HEK293T (cell line): Measurements from ENCODE around the gene EID2B.

Experiments used
- ARNT ChIP-seq: fragments of 450-650 bp; IDR thresholded peaks from 2 replicates; pipeline ENCODE4 v1.6.1; 2017; ENCODE audit warnings: mild to moderate bottlenecking
- BHLHE40 ChIP-seq: fragments of 450-650 bp; IDR thresholded peaks from 2 replicates; pipeline ENCODE4 v1.6.1; 2016; ENCODE audit warnings: mild to moderate bottlenecking, moderate library complexity, borderline replicate concordance
- CTBP1 ChIP-seq: fragments of 450-650 bp; IDR thresholded peaks from 2 replicates; pipeline ENCODE4 v1.6.1; 2016; ENCODE audit warnings: borderline replicate concordance
- ELF4 ChIP-seq: fragments of 450-650 bp; IDR thresholded peaks from 2 replicates; pipeline ENCODE4 v1.6.1; 2017; ENCODE audit warnings: antibody characterized with exemption
- FOXA1 ChIP-seq: fragments of 450-650 bp; IDR thresholded peaks from 2 replicates; pipeline ENCODE4 v1.6.1; 2016; ENCODE audit warnings: mild to moderate bottlenecking
- FOXK2 ChIP-seq: fragments of 450-650 bp; IDR thresholded peaks from 2 replicates; pipeline ENCODE4 v1.6.1; 2016; ENCODE audit warnings: mild to moderate bottlenecking
- FOXM1 ChIP-seq: fragments of 450-650 bp; IDR thresholded peaks from 2 replicates; pipeline ENCODE4 v1.6.1; 2017; ENCODE audit warnings: mild to moderate bottlenecking, borderline replicate concordance
- HDGF ChIP-seq: fragments of 450-650 bp; IDR thresholded peaks from 2 replicates; pipeline ENCODE4 v1.6.1; 2017; ENCODE audit warnings: antibody characterized with exemption, borderline replicate concordance
- NFRKB ChIP-seq: fragments of 450-650 bp; IDR thresholded peaks from 2 replicates; pipeline ENCODE4 v1.6.1; 2016; ENCODE audit warnings: mild to moderate bottlenecking, moderate library complexity
- SUZ12 ChIP-seq: fragments of 450-650 bp; IDR thresholded peaks from 2 replicates; pipeline ENCODE4 v1.6.1; 2016; ENCODE audit warnings: mild to moderate bottlenecking
- TARDBP ChIP-seq: fragments of 450-650 bp; IDR thresholded peaks from 2 replicates; pipeline ENCODE4 v1.6.1; 2016
- ZNF384 ChIP-seq: fragments of 450-650 bp; IDR thresholded peaks from 2 replicates; pipeline ENCODE4 v1.6.1; 2016
- TF ChIP-seq, protein P1 (sequence below): fragments of 450-650 bp; IDR thresholded peaks from 2 replicates; pipeline ENCODE4 v1.6.1; 2016

DNA sequence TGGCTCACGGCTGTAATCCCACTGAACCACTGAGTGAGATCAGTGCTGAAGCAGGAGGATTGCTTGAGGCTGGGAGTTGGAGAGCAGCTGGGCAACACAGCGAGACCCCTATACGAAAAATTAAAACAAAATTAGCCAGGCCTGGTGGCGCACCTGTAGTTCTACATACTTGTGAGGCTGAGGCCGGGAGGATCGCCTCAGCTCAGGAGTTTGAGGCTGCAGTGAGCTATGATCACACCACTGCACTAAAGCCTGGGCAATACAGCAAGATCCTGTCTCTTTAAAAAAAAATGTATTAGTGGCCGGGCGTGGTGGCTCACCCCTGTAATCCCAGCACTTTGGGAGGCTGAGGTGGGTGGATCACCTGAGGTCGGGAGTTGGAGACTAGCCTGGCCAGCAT lies 24.0 kb downstream of the EID2B start:
- TF ChIP-seq, protein P1, sequence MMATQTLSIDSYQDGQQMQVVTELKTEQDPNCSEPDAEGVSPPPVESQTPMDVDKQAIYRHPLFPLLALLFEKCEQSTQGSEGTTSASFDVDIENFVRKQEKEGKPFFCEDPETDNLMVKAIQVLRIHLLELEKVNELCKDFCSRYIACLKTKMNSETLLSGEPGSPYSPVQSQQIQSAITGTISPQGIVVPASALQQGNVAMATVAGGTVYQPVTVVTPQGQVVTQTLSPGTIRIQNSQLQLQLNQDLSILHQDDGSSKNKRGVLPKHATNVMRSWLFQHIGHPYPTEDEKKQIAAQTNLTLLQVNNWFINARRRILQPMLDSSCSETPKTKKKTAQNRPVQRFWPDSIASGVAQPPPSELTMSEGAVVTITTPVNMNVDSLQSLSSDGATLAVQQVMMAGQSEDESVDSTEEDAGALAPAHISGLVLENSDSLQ, result no peak
- TF ChIP-seq FOXA1, result no peak
- no peak for TF ChIP-seq BHLHE40
- no peak for TF ChIP-seq CTBP1
- no peak for TF ChIP-seq FOXK2
- TF ChIP-seq FOXM1, result no peak
- no peak for TF ChIP-seq SUZ12
- TF ChIP-seq ELF4, result no peak
- TF ChIP-seq ZNF384, result no peak
- no peak for TF ChIP-seq NFRKB
- no peak for TF ChIP-seq ARNT
- no peak for TF ChIP-seq HDGF
- no peak for TF ChIP-seq TARDBP
